HG03175 (cell line): ENCODE results near the gene ERC2.

Experiments
- ATAC-seq: cut with Tn5 transposase; IDR thresholded peaks from one replicate; pipeline ENCODE4 v1.9.1; 2021; ENCODE audit warnings: mild to moderate bottlenecking, moderate library complexity; ENCODE audit not compliant: unreplicated experiment

ERC2 gene

GRCh38 chr3:56369914-56370313 is 98.4 kb downstream of the ERC2 start:
- ATAC-seq: no peak

- no peak for ATAC-seq
Observed at GRCh38 chr3:56368846-56369245, 99.4 kb downstream of the ERC2 start.

GRCh38 chr3:56366641-56367162 is 101.6 kb downstream of the ERC2 start:
- ATAC-seq: no peak

GRCh38 chr3:56365905-56366640 is 102.2 kb downstream of the ERC2 start:
- ATAC-seq: no peak

DNA sequence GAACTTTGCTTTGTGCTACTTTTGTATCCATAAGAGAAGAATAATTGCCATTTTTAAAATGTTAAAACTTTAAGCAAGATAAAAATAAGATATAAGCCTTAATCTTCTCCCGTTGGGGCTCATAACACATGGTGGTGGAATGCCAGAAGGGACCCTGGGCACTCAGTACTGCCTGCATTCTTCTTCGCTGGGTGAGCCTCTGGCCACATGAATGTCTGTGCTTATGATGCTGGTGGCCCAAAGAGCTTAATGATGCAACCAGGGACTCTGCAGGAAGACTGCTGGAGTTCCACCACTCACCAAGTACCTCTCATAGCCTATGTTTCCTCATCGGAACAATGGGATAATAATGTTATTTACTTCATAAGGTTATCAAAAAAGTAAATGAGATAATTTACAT is 103.6 kb downstream of the ERC2 start:
- no peak for ATAC-seq

DNA sequence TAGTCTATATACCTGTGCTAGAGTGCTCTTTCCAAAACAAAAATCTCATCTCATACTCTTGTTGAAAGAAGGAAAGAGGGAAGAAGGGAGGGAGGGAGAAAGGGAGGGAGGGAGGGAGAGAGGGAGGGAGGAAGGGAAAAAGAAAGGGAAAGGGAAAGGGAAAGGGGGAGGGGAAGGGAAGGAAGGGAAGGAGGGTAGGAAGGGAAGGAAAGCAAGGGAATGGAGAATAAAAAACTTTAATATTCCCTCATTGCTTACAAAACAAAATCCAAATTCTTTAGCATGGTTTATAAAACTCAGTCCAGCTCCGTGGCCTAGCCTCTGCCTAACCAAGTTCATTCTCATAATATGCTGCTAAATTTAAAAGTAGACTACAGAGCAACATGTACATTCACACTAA is 104.5 kb downstream of the ERC2 start:
- no peak for ATAC-seq

- no peak for ATAC-seq
Observed at GRCh38 chr3:56361731-56362130, 106.5 kb downstream of the ERC2 start.

DNA sequence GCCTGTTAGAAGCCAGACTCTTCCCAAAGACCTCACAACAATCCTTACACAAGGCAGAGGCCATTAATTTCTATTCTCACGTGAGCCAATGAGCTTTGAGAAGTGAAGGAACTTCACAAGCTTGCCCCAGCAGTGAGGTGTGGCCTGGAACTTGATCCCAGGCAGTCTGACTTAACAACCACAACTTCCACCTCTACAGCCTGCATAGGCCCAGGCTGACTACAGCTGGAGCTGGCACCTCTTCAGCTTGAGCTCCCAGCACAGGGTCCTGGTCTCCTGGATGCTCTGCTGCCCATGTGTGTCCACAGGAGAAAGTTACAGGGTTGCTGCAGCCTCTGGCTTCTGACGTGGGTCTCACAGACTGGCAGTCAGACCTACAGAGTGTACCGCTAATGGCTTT is 111.0 kb downstream of the ERC2 start:
- no peak for ATAC-seq

DNA sequence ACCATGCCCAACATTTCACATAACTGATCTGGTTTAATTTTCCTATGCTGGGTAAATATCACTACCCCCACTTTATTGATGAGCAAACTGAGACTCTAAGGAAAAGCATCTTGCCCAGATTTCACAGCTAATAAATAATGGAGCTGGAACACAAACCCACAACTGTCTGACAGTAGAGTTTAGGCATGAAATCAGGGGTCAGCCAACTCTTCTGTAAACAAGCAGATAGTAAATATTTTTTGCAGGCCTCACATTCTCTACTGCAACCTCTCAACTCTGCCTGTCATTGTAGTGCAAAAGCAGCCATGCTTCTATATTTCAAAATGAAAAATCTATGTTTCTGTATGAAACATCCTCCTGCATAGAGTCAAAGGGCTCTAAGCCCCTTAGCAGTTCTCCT is 111.5 kb downstream of the ERC2 start:
- no peak for ATAC-seq

- no peak for ATAC-seq
Observed at GRCh38 chr3:56355570-56356185, 112.6 kb downstream of the ERC2 start.

- no peak for ATAC-seq
Observed at GRCh38 chr3:56351537-56351936, 116.7 kb downstream of the ERC2 start.

DNA sequence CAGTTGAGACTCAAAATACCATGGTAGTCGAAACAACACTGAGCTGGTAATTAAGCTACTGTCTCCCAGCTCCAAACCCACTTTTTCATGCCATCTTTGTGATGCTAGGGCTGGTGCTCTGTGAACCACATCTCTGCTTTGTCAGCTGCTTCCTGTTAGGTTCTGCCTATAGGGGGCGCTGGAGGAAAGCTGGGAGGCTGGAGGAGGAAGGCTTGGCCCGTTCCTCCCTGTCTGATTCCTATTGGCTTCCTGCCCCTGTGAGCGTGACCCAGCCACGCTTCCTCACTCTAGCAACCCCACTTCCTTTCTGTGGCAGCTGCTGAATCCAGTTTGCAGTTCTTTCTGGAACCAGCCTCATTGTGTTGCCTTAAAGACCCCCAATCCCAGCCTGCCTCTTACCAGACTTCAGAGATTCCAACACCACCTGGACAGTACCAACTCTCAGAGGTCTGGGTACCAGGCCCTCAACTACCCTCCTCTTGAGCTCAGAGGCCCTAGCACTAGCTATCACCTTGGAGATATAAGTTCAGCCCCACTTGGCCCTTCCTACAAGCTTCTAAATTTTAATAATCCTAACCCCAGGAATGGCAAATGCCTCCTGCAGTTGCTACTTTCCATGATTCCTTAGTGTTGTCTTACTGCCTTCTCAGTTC is 120.9 kb downstream of the ERC2 start:
- ATAC-seq: no peak

DNA sequence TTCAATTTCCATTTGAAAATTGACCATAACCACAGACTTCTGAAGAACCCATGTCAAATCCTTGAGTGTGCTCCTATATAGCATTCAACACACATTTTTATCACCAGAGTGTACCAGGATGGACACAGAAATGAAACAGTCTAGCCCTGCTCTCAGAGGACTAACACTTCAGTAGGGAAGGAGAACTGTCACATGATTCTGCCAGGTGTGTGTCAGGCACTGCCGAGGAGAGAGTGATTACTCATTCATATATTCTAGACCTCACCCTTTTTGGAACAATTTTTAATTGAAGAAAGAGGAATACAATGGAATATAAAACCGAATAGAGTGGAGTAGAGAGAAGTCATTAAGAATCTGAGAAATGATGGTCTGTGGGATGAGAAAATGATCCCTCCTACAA is 125.8 kb downstream of the ERC2 start:
- ATAC-seq: no peak

- no peak for ATAC-seq
Observed at GRCh38 chr3:56339671-56340070, 128.6 kb downstream of the ERC2 start.

DNA sequence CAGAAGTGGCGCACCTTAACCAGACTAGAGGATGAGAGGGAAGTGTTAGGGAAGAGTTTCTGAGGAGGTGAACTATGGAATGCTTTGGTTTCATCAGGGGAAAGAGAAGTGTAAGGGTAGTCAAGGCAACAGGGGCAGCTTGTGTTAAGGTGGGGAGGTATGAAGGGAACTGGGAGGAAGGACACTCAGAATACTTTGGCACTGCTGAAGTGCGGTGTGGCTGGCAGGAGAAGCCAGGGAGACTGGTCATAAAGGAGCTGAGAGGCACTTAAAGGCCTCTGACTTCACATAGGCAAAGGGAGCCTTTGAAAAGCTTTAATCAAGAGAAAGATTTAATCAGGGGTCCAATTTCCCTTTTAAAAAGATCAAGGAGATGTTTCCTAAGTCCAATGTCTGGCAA is 129.0 kb downstream of the ERC2 start:
- ATAC-seq: no peak

GRCh38 chr3:56336023-56336422 is 132.2 kb downstream of the ERC2 start:
- no peak for ATAC-seq

DNA sequence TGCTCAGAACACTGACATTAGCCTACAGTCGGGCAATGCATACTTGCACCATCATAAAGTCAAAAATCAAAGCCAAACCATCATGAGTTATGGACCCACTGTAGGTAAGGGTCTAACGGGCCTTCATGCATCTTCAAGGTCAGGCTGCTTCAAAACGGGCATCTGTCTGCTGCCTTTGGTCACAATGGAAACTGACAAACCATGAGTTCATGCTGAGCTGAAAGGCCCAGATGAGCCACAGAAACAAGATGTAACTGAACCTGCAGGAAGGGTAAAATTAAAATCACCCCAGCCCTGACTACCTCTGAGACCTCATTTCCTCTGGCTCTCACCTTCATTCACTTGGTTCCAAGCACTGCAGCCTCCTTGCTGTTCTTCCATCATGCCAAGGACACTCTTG is 143.8 kb downstream of the ERC2 start:
- no peak for ATAC-seq

DNA sequence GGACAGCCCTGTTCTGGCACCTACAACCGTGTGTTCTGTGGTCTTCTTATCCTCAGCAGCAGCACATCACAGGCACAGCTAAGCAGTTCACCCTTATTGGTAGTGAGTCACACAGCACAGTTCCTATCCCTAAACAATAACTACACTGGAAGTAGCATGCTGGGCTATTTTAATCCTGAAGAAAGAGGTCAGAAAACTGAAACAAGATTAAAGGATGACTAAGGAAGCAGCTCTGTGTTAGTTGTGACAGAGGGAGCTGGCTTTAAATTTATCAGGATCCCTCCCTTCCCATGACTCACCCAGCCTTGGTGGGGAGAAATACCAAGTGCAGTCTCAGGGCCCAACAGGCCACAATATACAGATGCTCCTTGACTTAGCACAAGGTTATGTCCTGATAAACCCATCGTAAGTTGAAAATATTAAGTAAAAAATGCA is 144.3 kb downstream of the ERC2 start:
- no peak for ATAC-seq

DNA sequence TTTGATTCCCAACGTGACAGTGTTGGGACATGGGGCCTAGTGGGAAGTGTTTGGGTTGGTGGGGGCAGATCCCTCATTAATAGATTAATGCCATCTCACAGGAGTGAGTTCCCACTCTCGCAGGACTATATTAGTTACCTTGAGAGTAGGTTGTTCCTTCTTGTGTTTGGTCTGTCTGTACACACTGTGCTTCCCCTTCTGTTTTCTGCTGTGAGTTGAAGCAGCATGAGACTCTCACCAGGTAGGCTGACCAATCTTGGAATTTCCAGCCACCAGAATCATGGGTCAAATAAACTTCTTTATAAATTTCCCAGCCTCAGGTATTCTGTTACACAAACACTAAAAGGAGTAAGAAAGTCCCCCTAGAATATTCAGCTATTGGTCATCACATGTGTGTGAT is 145.4 kb downstream of the ERC2 start:
- no peak for ATAC-seq

- no peak for ATAC-seq
Observed at GRCh38 chr3:56321892-56322291, 146.4 kb downstream of the ERC2 start.

DNA sequence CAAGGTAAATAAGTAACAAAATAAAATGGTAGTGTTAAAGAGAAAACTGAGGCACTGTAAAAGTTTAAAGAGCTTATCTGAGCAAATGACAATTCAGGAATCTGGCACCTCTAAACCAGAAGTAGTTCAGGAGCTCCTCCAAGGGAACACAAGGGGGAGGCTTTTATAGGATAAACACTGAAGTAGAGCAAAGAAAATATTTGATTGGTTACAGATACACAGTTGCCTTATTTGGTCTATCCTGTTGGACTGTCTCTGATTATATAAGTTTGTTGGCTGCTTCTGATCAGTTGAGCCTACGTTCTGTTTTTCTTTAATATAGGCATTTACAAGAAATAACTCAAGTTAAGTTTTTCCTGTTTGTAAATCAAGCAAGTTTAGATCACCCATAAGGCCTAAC is 146.9 kb downstream of the ERC2 start:
- ATAC-seq: no peak

- ATAC-seq: no peak
Observed at GRCh38 chr3:56320883-56321282, 147.4 kb downstream of the ERC2 start.
